Right lobe of liver (tissue), 4 donors: ENCODE data around the gene KIF13A.

ENCODE experiments used
- CTCF ChIP-seq, 4 donors: fragments of 200-600 bp in 3 of 4; fragments of 450-650 bp in 1 of 4; IDR thresholded peaks; one replicate each; pipeline versions ENCODE4 v1.5.1 to v1.8.0; 2016 to 2022; ENCODE audit warnings: antibody characterized with exemption in 4 of 4, mild to moderate bottlenecking in 2 of 4
- POLR2A ChIP-seq: fragments of 450-650 bp; IDR thresholded peaks from one replicate; pipeline ENCODE4 v1.6.1; 2017; ENCODE audit warnings: antibody characterized with exemption, mild to moderate bottlenecking
- donor health status: DM: no; HTN: no; CAD: no.
- donor health status: DM: no; HTN: no; CAD: no.
- donor health status: DM: no; HTN: yes; CAD: no.

DNA sequence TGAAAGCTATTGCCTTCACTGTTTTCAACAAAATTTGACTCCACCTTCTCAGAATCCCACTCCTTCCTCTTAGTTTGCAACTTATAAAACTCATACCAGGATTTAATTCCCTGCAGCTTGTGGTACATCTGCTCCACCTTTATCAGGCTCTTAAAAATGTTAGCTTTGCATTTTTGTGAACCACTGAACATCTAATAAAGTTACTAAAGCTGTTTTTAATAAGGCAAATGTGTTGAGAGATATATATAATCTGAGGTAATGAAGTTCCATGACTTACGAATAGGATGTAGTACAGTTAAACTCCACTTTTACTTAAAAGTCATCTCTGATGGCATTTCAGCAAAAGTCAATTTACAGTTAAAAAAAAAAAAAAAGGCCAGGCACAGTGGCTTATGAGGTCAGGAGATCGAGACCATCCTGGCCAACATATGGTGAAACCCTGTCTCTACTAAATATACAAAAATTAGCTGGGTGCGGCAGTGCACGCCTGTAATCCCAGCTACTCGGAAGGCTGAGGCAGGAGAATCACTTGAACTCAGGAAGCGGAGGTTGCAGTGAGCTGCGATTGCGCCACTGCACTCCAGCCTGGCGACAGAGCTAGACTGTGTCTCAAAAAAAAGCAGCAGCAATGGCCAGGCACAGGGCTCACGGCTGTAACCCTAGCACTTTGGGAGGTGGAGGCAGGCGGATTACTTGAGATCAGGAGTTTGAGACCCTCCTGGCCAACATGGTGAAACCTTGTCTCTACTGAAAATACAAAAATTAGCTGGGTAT, 106.2 kb downstream of the KIF13A start:
- TF ChIP-seq POLR2A (no peak), CTCF (IDR thresholded peaks at IDR 0.05) (no peak)
